OCI-LY3 (cell line): ENCODE measurements around the gene UBQLN1.

ENCODE experiments used
- CTCF ChIP-seq: fragments of 200-600, 300-600 bp; sonication (generic); IDR thresholded peaks from 2 replicates; pipeline ENCODE4 v1.5.1; 2014; ENCODE audit warnings: antibody characterized with exemption, low read length, low read depth
- EZH2phosphoT487 ChIP-seq: fragments of 200-600 bp; shearing (Covaris generic); IDR thresholded peaks from 2 replicates; pipeline ENCODE4 v1.6.1; 2018; ENCODE audit warnings: antibody characterized with exemption, mixed run types, low read depth

GRCh38 chr9:83655433-83655832, 52.3 kb downstream of the UBQLN1 start:
- no peak for TF ChIP-seq CTCF
- TF ChIP-seq EZH2phosphoT487: no peak
